A549 (cell line): Measurements from ENCODE around the gene DAB1.

Experiments used
- KDM5A ChIP-seq: fragments of 200-600 bp; sonication (generic); IDR thresholded peaks from 2 replicates; pipeline ENCODE4 v1.6.1; 2016; ENCODE audit warnings: antibody characterized with exemption, mild to moderate bottlenecking
- ZNF302 ChIP-seq: fragments of 250-450 bp; sonication (Bioruptor Pico); IDR thresholded peaks from 2 replicates; pipeline ENCODE4 v1.9.0; 2021; ENCODE audit warnings: inconsistent platforms, mild to moderate bottlenecking, moderate library complexity

- TF ChIP-seq ZNF302: no peak
- no peak for TF ChIP-seq KDM5A
Observed at GRCh38 chr1:57440096-57440495, 16.2 kb upstream of the DAB1 start.
